ENCODE data around the gene NMU. TPM values are rescaled to one million over a fixed set of nuclear protein-coding genes. Genes with fewer than 3 reads are reported as not detected.

Gene NMU
- total and polyA plus RNA-seq, 9 of the 15 experiments (the other 6 are each of a cell fraction or from before 2014, with no cell fraction given), result 73.8 to 846 (median 599) TPM

- TF ChIP-seq TSHZ1 (CRISPR knock-in tag; IDR thresholded peaks at IDR 0.05), result no peak
- TF ChIP-seq HLTF (IDR thresholded peaks at IDR 0.05), result no peak
- 0 out of 4 replicates have a peak, but pooled peaks of 1 of the 2 experiments have one; percentile 33 for TF ChIP-seq MNT (conservative IDR thresholded peaks at IDR 0.05)
- no peak for TF ChIP-seq GABPA (tag; conservative IDR thresholded peaks at IDR 0.05; ENCODE audit: low read depth)
- peak; percentile 52 for TF ChIP-seq CTCFL (IDR thresholded peaks at IDR 0.05; ENCODE audit: borderline replicate concordance, insufficient read depth, low read depth, low read length, poor library complexity, severe bottlenecking)
- no peak for TF ChIP-seq ZNF778 (CRISPR knock-in tag; IDR thresholded peaks at IDR 0.05)
- peak; percentile 68 to 71 for TF ChIP-seq NRF1 (conservative IDR thresholded peaks at IDR 0.05 in 1 of 2, IDR thresholded peaks at IDR 0.05 in 1 of 2)
- TF ChIP-seq HBP1 (CRISPR knock-in tag; IDR thresholded peaks at IDR 0.05), result no peak
- no peak for TF ChIP-seq ZNF354B (CRISPR knock-in tag; IDR thresholded peaks at IDR 0.05)
- TF ChIP-seq SRSF1 (IDR thresholded peaks at IDR 0.05; ENCODE audit: low read depth, low read length), result 0 out of 2 replicates have a peak, but pooled peaks have one; percentile 65
- peak; percentile 50 for TF ChIP-seq NELFE (IDR thresholded peaks at IDR 0.05; ENCODE audit: insufficient read depth, insufficient read length)
- TF ChIP-seq ZSCAN32 (CRISPR knock-in tag; IDR thresholded peaks at IDR 0.05), result no peak
- TF ChIP-seq SMAD4 (CRISPR knock-in tag; conservative IDR thresholded peaks at IDR 0.05), result peak; percentile 75
- TF ChIP-seq SUPT5H (IDR thresholded peaks at IDR 0.05), result peak; percentile 62
- TF ChIP-seq E2F6 (IDR thresholded peaks at IDR 0.05; ENCODE audit: borderline replicate concordance in 1 of 2, extremely low read depth in 1 of 2, insufficient read depth in 1 of 2, insufficient read length in 1 of 2, low read depth in 1 of 2, low read length in 1 of 2, poor library complexity in 1 of 2, severe bottlenecking in 1 of 2), result peak in 1 of 2 experiments; percentile 58
Measured at GRCh38 chr4:55635741-55636655, at the start of gene NMU (continued).

All from K562 (cell line).